ENCODE measurements around the gene ABR. TPM values are rescaled to one million over a fixed set of nuclear protein-coding genes. Genes with fewer than 3 reads are reported as not detected.

ABR gene
- total RNA-seq, 1 donor from 2014 or later, result 119 TPM

- Mint-ChIP-seq H3K36me3 (ENCODE audit: low read depth) (peaks cover 4% of the 10 kb centered on the region), H3K27ac (ENCODE audit: unreplicated experiment) (no peak overlapping the region), H3K9me3 (ENCODE audit: low read depth) (no peaks in the 10 kb centered on the region), H3K27me3 (ENCODE audit: low read depth) (no peaks in the 10 kb centered on the region), H3K4me1 (ENCODE audit: low read depth) (peaks cover 17% of the 10 kb centered on the region), H3K4me3 (ENCODE audit: unreplicated experiment) (no peak overlapping the region)
- TF ChIP-seq CTCF (IDR thresholded peaks at IDR 0.05), result no peak
- DNase-seq (ENCODE audit: low spot score), result no peak
These were observed 59.9 kb downstream of the ABR start for GRCh38 chr17:1119924-1120323.

- Mint-ChIP-seq H3K4me1 (ENCODE audit: low read depth) (peaks cover 23% of the 10 kb centered on the region), H3K27ac (ENCODE audit: unreplicated experiment) (no peak overlapping the region), H3K36me3 (ENCODE audit: low read depth) (no peaks in the 10 kb centered on the region), H3K9me3 (ENCODE audit: low read depth) (no peaks in the 10 kb centered on the region), H3K27me3 (ENCODE audit: low read depth) (no peaks in the 10 kb centered on the region), H3K4me3 (ENCODE audit: unreplicated experiment) (no peak overlapping the region)
- DNase-seq (ENCODE audit: low spot score), result no peak
- TF ChIP-seq CTCF (IDR thresholded peaks at IDR 0.05), result no peak
These were observed 63.2 kb downstream of the ABR start for GRCh38 chr17:1116602-1117001.

DNA sequence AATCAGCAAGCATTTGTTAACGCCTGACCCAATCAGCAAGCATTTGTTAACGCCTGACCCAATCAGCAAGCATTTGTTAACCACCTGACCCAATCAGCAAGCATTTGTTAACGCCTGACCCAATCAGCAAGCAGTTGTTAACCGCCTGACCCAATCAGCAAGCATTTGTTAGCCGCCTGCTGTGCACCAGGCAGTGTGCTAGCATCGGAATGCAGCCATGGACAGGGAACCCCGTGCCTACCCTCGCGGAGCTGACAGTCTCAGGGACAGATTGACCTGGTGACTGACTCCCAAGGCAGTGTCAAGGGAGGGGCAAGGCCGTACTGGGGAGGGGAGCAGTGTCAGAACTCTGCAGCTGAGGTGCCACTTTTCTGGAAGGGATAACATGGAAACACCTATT is 66.9 kb downstream of the ABR start:
- TF ChIP-seq CTCF (IDR thresholded peaks at IDR 0.05), result no peak
- Mint-ChIP-seq H3K36me3 (ENCODE audit: low read depth) (no peaks in the 10 kb centered on the region), H3K4me3 (ENCODE audit: unreplicated experiment) (no peak overlapping the region), H3K4me1 (ENCODE audit: low read depth) (peaks cover 50% of the 10 kb centered on the region), H3K9me3 (ENCODE audit: low read depth) (no peaks in the 10 kb centered on the region), H3K27me3 (ENCODE audit: low read depth) (no peaks in the 10 kb centered on the region), H3K27ac (ENCODE audit: unreplicated experiment) (no peak overlapping the region)
- no peak for DNase-seq (ENCODE audit: low spot score)

DNA sequence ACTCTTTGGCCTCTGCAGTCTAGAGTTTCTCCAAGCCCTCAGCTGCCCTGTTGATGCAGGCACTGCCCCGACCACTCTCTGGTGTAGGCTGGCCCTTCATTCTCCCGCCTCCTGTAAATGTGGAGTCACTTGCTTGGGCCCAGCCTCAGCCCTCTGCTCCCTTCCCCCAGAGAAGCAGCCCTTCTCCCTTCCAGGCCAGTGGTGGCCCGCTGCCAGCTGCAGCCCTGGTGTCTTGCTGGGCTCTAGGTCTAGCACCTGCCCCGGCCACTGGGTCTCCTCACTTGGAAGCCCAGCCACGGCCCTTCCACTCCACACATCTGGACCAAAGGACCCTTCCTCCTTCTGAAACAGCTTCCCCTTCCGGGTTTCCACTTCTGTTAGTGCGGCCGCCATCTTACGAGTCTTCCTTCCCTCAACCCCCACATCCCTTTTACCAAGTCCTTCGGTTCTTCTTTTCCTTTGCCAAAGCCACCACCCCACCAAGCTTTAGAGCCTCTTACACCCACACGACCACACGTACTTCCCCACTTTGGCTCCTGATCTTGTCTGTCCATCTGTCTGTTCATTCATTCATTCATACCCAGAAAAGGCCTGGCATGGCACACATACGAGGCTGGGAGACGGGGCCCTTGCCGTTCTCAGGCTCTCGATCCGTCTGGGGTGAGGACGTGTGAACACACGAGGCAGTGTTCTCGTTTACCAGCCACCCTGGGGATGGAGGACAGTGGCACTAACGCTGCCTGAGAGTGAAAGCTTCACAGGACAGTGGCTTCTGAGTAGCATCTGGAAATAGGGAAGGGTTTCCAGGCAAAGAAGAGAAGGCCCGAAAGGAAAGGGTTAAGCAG is 68.0 kb downstream of the ABR start:
- no peaks in the 10 kb centered on the region for H3K27me3 Mint-ChIP-seq (ENCODE audit: low read depth)
- DNase-seq (ENCODE audit: low spot score), result no peak
- no peak for TF ChIP-seq CTCF (IDR thresholded peaks at IDR 0.05)
- H3K4me1 Mint-ChIP-seq (ENCODE audit: low read depth), result peaks cover 61% of the 10 kb centered on the region
- H3K9me3 Mint-ChIP-seq (ENCODE audit: low read depth), result no peaks in the 10 kb centered on the region
- peak overlapping the region; percentile 37 for H3K4me3 Mint-ChIP-seq (ENCODE audit: unreplicated experiment)
- H3K36me3 Mint-ChIP-seq (ENCODE audit: low read depth), result no peaks in the 10 kb centered on the region
- H3K27ac Mint-ChIP-seq (ENCODE audit: unreplicated experiment), result peak overlapping the region; percentile 100

DNA sequence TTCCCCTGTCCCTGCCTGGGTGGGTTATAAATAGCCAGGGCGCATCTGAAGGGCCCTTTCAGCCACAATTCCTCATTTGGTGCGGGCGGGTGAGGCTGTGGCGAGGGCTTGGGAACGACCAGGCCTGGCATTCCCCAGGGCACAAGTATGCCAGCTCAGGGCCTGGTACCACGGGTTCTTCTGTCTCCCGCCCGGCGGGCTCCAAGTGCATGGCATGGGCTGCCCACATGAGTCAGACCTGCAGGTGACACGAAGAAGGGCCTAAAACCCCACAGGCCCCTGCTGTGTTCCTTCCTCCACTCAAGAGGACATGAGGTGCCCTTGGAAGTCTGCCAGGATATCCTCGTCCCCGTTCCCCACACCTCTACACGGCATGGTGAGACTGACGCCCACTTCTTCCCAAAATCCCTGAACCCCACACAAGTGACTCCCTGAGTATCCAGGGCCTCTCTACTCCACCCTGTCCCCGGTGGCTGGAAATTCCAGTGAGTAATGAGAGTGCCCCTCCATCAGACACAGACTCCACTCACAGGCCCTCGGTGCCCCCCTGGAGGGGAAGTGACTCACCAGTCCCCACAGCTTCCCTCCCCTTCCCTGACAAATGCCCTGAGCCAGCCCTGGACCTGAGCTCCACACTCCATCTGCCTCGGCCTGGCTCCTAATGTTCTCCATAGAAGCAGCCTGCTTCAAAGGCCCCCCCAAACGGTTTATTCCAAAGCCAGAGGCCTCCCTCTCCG is 68.8 kb downstream of the ABR start:
- Mint-ChIP-seq H3K4me1 (ENCODE audit: low read depth) (peaks cover 66% of the 10 kb centered on the region), H3K9me3 (ENCODE audit: low read depth) (no peaks in the 10 kb centered on the region), H3K27me3 (ENCODE audit: low read depth) (no peaks in the 10 kb centered on the region), H3K27ac (ENCODE audit: unreplicated experiment) (peak overlapping the region; percentile 100), H3K4me3 (ENCODE audit: unreplicated experiment) (peak overlapping the region; percentile 37), H3K36me3 (ENCODE audit: low read depth) (no peaks in the 10 kb centered on the region)
- no peak for TF ChIP-seq CTCF (IDR thresholded peaks at IDR 0.05)
- peak; percentile 97 for DNase-seq (ENCODE audit: low spot score)

All from chondrocyte (in vitro differentiated cells).